DOHH2 (cell line): ENCODE measurements around the gene TAP2.

Source experiments
- H3F3A ChIP-seq: fragments of 200-600 bp; sonication (generic), shearing (Covaris generic); 2 replicates; pipeline ENCODE4 v1.6.0; 2016; ENCODE audit warnings: antibody characterized with exemption, mild to moderate bottlenecking; ENCODE audit not compliant: control insufficient read depth, insufficient read depth
- H3K27ac ChIP-seq: fragments of 200-600 bp; sonication (generic); 2 replicates; pipeline ENCODE4 v1.5.1; 2014; ENCODE audit warnings: low read depth, mild to moderate bottlenecking, low read length, moderate library complexity
- H3K27me3 ChIP-seq: fragments of 200-600 bp; sonication (generic); 2 replicates; pipeline ENCODE4 v1.6.1; 2014; ENCODE audit warnings: mild to moderate bottlenecking, low read length, mixed read lengths; ENCODE audit not compliant: control insufficient read depth
- H3K36me3 ChIP-seq: fragments of 200-600 bp; sonication (generic); 2 replicates; pipeline ENCODE4 v1.6.1; 2014; ENCODE audit warnings: mild to moderate bottlenecking, low read length, moderate library complexity, mixed read lengths; ENCODE audit not compliant: control insufficient read depth
- H3K4me1 ChIP-seq: fragments of 200-600 bp; sonication (generic); 2 replicates; pipeline ENCODE4 v1.6.1; 2014; ENCODE audit warnings: mild to moderate bottlenecking, low read length, mixed read lengths; ENCODE audit not compliant: control insufficient read depth
- H3K4me2 ChIP-seq: fragments of 200-600 bp; sonication (generic); 2 replicates; pipeline ENCODE4 v1.6.0; 2014; ENCODE audit warnings: mild to moderate bottlenecking, low read length, moderate library complexity
- H3K4me3 ChIP-seq: fragments of 200-600 bp; sonication (generic); 2 replicates; pipeline ENCODE4 v1.5.1; 2014; ENCODE audit warnings: mild to moderate bottlenecking, low read length, mixed read lengths
- H3K79me2 ChIP-seq: fragments of 200-600 bp; sonication (generic); 2 replicates; pipeline ENCODE4 v1.6.1; 2014; ENCODE audit warnings: mild to moderate bottlenecking, low read length, mixed read lengths; ENCODE audit not compliant: control insufficient read depth
- H3K9me2 ChIP-seq: fragments of 200-600 bp; sonication (generic); replicated peaks from 2 replicates; pipeline ENCODE4 v1.6.1; 2014; ENCODE audit warnings: mild to moderate bottlenecking, low read length, mixed read lengths; ENCODE audit not compliant: control insufficient read depth
- H3K9me3 ChIP-seq: fragments of 200-600 bp; sonication (generic); 2 replicates; pipeline ENCODE4 v1.6.1; 2014; ENCODE audit warnings: antibody characterized with exemption, low read length, mixed read lengths; ENCODE audit not compliant: control insufficient read depth, insufficient read depth
- H4K20me1 ChIP-seq: fragments of 200-600 bp; sonication (generic); 2 replicates; pipeline ENCODE4 v1.6.0; 2014; ENCODE audit warnings: low read depth, mild to moderate bottlenecking, antibody characterized with exemption, low read length, moderate library complexity; ENCODE audit not compliant: control insufficient read depth, insufficient read depth
- EZH2phosphoT487 ChIP-seq: fragments of 200-600 bp; sonication (generic); IDR thresholded peaks from 2 replicates; pipeline ENCODE4 v1.6.1; 2017; ENCODE audit warnings: borderline replicate concordance, mild to moderate bottlenecking, antibody characterized with exemption, low read length, moderate library complexity, mixed read lengths
- TF ChIP-seq, protein P1 (sequence below): fragments of 200-600 bp; sonication (generic); IDR thresholded peaks from one replicate; pipeline ENCODE4 v1.5.1; 2014; ENCODE audit warnings: antibody characterized with exemption, mild to moderate bottlenecking, low read depth, low read length; ENCODE audit not compliant: poor library complexity, severe bottlenecking

The TAP2 gene

DNA sequence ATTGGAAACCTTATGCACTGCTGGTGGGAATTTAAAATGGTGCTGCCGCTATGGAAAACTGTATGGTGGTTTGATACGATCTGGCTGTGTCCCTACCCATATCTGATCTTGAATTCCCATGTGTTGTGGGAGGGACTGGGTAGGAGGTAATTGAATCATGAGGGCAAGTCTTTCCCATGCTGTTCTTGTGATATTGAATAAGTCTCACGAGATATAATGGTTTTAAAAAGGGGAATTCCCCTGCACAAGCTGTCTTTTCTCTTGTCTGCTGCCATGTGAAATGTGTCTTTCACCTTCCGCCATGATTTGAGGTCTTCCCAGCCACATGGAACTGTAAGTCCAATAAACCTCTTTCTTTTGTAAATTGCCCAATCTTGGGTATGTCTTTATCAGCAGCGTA lies 4.9 kb downstream of the TAP2 start:
- Histone ChIP-seq H4K20me1 (no peaks in the 10 kb centered on the region), H3K27me3 (no peaks in the 10 kb centered on the region), H3K4me3 (no peak overlapping the region), H3K4me1 (peaks cover 18% of the 10 kb centered on the region), H3K79me2 (peaks cover 17% of the 10 kb centered on the region), H3K36me3 (peaks cover 75% of the 10 kb centered on the region), H3K4me2 (no peak overlapping the region), H3K9me3 (no peaks in the 10 kb centered on the region), H3F3A (no peaks in the 10 kb centered on the region), H3K27ac (no peak overlapping the region), H3K9me2 (no peaks in the 10 kb centered on the region)
- TF ChIP-seq, protein P1, sequence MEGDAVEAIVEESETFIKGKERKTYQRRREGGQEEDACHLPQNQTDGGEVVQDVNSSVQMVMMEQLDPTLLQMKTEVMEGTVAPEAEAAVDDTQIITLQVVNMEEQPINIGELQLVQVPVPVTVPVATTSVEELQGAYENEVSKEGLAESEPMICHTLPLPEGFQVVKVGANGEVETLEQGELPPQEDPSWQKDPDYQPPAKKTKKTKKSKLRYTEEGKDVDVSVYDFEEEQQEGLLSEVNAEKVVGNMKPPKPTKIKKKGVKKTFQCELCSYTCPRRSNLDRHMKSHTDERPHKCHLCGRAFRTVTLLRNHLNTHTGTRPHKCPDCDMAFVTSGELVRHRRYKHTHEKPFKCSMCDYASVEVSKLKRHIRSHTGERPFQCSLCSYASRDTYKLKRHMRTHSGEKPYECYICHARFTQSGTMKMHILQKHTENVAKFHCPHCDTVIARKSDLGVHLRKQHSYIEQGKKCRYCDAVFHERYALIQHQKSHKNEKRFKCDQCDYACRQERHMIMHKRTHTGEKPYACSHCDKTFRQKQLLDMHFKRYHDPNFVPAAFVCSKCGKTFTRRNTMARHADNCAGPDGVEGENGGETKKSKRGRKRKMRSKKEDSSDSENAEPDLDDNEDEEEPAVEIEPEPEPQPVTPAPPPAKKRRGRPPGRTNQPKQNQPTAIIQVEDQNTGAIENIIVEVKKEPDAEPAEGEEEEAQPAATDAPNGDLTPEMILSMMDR, result no peak
- TF ChIP-seq EZH2phosphoT487, result no peak

DNA sequence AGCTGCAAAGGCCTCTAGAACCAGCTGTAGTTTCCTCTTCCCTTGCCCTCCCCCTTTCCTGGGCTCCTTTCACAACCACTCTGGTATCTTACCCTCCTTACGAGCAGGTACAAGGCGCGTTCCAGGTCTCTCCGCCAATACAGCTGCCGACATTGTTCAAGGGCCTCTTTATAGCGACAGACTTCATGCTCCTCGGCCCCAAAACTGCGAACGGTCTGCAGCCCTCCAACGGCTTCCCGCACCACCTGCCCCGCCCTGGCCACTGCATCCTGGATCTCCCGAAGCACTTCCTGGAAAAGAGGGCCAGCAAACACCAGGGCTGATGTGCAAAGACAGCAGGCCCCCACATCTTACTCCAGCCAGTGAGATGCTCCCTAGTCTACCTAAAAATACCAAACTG lies 6.0 kb downstream of the TAP2 start:
- Histone ChIP-seq H3K9me3 (no peaks in the 10 kb centered on the region), H3F3A (no peaks in the 10 kb centered on the region), H3K27ac (no peak overlapping the region), H4K20me1 (no peaks in the 10 kb centered on the region), H3K36me3 (peaks cover 81% of the 10 kb centered on the region), H3K4me2 (no peak overlapping the region), H3K79me2 (peaks cover 11% of the 10 kb centered on the region), H3K4me1 (peaks cover 14% of the 10 kb centered on the region), H3K4me3 (no peak overlapping the region), H3K27me3 (no peaks in the 10 kb centered on the region), H3K9me2 (no peaks in the 10 kb centered on the region)
- TF ChIP-seq EZH2phosphoT487, result no peak
- TF ChIP-seq, protein P1, result no peak

GRCh38 chr6:32830936-32831335 lies 7.6 kb downstream of the TAP2 start:
- H3K27ac ChIP-seq, result no peak overlapping the region
- H3K4me2 ChIP-seq, result no peak overlapping the region
- H3K4me3 ChIP-seq, result no peak overlapping the region
- H3F3A ChIP-seq, result no peaks in the 10 kb centered on the region
- peaks cover 71% of the 10 kb centered on the region for H3K36me3 ChIP-seq
- TF ChIP-seq EZH2phosphoT487, result no peak
- TF ChIP-seq, protein P1, result no peak
- H4K20me1 ChIP-seq, result no peaks in the 10 kb centered on the region
- no peaks in the 10 kb centered on the region for H3K79me2 ChIP-seq
- H3K27me3 ChIP-seq, result no peaks in the 10 kb centered on the region
- H3K9me3 ChIP-seq, result no peaks in the 10 kb centered on the region
- no peaks in the 10 kb centered on the region for H3K4me1 ChIP-seq
- no peaks in the 10 kb centered on the region for H3K9me2 ChIP-seq

DNA sequence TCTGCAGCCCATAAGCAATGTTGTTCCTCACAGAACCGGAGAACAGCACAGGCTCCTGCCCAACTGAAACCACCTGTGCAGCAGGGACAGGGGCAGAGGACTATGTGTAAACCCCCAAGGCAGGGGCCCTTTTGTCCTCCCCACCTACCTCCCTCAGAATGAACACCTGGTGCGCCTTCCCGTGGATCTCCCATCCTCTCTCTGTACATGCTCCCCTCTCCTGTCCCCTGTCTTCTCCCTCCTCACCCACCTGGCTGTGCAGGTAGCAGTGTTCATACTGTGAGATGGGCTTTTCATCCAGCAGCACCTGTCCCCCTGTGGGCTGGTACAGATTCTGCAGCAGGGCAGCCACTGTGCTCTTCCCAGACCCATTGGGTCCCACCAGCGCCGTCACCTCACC lies 8.5 kb downstream of the TAP2 start:
- no peak for TF ChIP-seq EZH2phosphoT487
- TF ChIP-seq, protein P1, result no peak
- Histone ChIP-seq H3K4me1 (no peaks in the 10 kb centered on the region), H3K4me2 (no peak overlapping the region), H3K9me2 (no peaks in the 10 kb centered on the region), H3K9me3 (no peaks in the 10 kb centered on the region), H3K36me3 (peaks cover 62% of the 10 kb centered on the region), H3K27ac (no peak overlapping the region), H3K79me2 (no peaks in the 10 kb centered on the region), H3F3A (no peaks in the 10 kb centered on the region), H3K4me3 (no peak overlapping the region), H4K20me1 (no peaks in the 10 kb centered on the region), H3K27me3 (no peaks in the 10 kb centered on the region)
